HEK293 (cell line): ENCODE results near the gene KRT36.

Experiments
- CTCF ChIA-PET: fragments of 350-600 bp; formaldehyde crosslinking; extraction: SDS; loops from one replicate; lab custom pipeline; 2021; ENCODE audit warnings: antibody characterized with exemption; lab: Yijun Ruan, JAX
- POLR2A ChIA-PET: fragments of 300-600 bp; formaldehyde crosslinking; extraction: SDS; loops from one replicate; lab custom pipeline; 2020; ENCODE audit warnings: antibody characterized with exemption, inconsistent platforms; lab: Yijun Ruan, JAX
- H3K27ac ChIP-seq: fragments of 200-500 bp; sonication (Bioruptor generic); 2 replicates; pipeline ENCODE4 v1.5.1; 2014; ENCODE audit warnings: low read depth, low read length, control low read depth, inconsistent platforms; ENCODE audit errors: extremely low read depth
- H3K36me3 ChIP-seq, 2 experiments: fragments of 200-500 bp in 1 of 2; sonication (Bioruptor generic) in 1 of 2; 1 replicate in 1 of 2; 2 replicates in 1 of 2; pipeline ENCODE4 v1.5.1; 2014 to 2017; ENCODE audit warnings: inconsistent platforms in 2 of 2, low read length in 2 of 2; ENCODE audit not compliant: control insufficient read depth in 2 of 2, insufficient read depth in 1 of 2
- H3K4me1 ChIP-seq: fragments of 200-500 bp; sonication (Bioruptor generic); 2 replicates; pipeline ENCODE4 v1.5.1; 2014; ENCODE audit warnings: mild to moderate bottlenecking, low read length, inconsistent platforms; ENCODE audit not compliant: control insufficient read depth, insufficient read depth
- H3K4me3 ChIP-seq: 2 replicates; pipeline ENCODE4 v1.5.1; 2011; ENCODE audit warnings: low read depth, mild to moderate bottlenecking, control low read depth, low read length, moderate library complexity
- H3K9me3 ChIP-seq: fragments of 200-500 bp; sonication (Bioruptor generic); 2 replicates; pipeline ENCODE4 v1.5.1; 2014; ENCODE audit warnings: low read depth, low read length, inconsistent platforms; ENCODE audit not compliant: control insufficient read depth, insufficient read depth
- SCRT1 ChIP-seq: fragments of 450-650 bp; formaldehyde crosslinking; IDR thresholded peaks from 2 replicates; pipeline ENCODE4 v1.5.1; 2016; ENCODE audit warnings: missing biosample characterization, missing genetic modification characterization, borderline replicate concordance
- SCRT2 ChIP-seq: fragments of 450-650 bp; formaldehyde crosslinking; IDR thresholded peaks from 2 replicates; pipeline ENCODE4 v1.5.1; 2016; ENCODE audit warnings: missing biosample characterization, missing genetic modification characterization
- ZNF560 ChIP-seq: fragments of 450-650 bp; formaldehyde crosslinking; IDR thresholded peaks from 2 replicates; pipeline ENCODE4 v1.5.1; 2017; ENCODE audit warnings: missing biosample characterization, missing genetic modification characterization, borderline replicate concordance

The KRT36 gene

GRCh38 chr17:41437254-41437653, 52.5 kb downstream of the KRT36 start:
- H3K36me3 ChIP-seq = no peaks in the 10 kb centered on the region
- no peak overlapping the region for H3K4me3 ChIP-seq
- no peaks in the 10 kb centered on the region for H3K4me1 ChIP-seq
- TF ChIP-seq SCRT2 (tag by site-specific recombination) (peak; percentile 73), ZNF560 (tag by site-specific recombination) (no peak), SCRT1 (tag by site-specific recombination) (peak; percentile 56; the same call in 1 of the 2 replicates)
- ChIA-PET POLR2A (no interaction called here), CTCF (interaction anchor here (1.7 kb wide), 1 partner anchor 225 kb away, joined by 5 read pairs; no protein-coding TSS in a partner anchor)
- no peaks in the 10 kb centered on the region for H3K9me3 ChIP-seq
- H3K27ac ChIP-seq = no peak overlapping the region
